Measurements from ENCODE around the gene ELMOD2. TPM values are rescaled to one million over a fixed set of nuclear protein-coding genes. Genes with fewer than 3 reads are reported as not detected.

Gene ELMOD2
- total RNA-seq, 1 experiment from 2014 or later, result 27.4 TPM

GRCh38 chr4:140483445-140483844 lies 40.5 kb upstream of the ELMOD2 start (continued):
- TF ChIP-seq, protein P1, sequence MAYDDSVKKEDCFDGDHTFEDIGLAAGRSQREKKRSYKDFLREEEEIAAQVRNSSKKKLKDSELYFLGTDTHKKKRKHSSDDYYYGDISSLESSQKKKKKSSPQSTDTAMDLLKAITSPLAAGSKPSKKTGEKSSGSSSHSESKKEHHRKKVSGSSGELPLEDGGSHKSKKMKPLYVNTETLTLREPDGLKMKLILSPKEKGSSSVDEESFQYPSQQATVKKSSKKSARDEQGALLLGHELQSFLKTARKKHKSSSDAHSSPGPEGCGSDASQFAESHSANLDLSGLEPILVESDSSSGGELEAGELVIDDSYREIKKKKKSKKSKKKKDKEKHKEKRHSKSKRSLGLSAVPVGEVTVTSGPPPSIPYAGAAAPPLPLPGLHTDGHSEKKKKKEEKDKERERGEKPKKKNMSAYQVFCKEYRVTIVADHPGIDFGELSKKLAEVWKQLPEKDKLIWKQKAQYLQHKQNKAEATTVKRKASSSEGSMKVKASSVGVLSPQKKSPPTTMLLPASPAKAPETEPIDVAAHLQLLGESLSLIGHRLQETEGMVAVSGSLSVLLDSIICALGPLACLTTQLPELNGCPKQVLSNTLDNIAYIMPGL (CRISPR knock-in tag; IDR thresholded peaks at IDR 0.05), result no peak
- TF ChIP-seq USF1 (CRISPR knock-in tag; IDR thresholded peaks at IDR 0.05) (no peak), CREB1 (CRISPR knock-in tag; IDR thresholded peaks at IDR 0.05) (no peak), FOXP4 (CRISPR knock-in tag; IDR thresholded peaks at IDR 0.05) (no peak), RORB (CRISPR knock-in tag; IDR thresholded peaks at IDR 0.05) (no peak), ZNF423 (CRISPR knock-in tag; IDR thresholded peaks at IDR 0.05) (no peak)
- TF ChIP-seq, protein P2, sequence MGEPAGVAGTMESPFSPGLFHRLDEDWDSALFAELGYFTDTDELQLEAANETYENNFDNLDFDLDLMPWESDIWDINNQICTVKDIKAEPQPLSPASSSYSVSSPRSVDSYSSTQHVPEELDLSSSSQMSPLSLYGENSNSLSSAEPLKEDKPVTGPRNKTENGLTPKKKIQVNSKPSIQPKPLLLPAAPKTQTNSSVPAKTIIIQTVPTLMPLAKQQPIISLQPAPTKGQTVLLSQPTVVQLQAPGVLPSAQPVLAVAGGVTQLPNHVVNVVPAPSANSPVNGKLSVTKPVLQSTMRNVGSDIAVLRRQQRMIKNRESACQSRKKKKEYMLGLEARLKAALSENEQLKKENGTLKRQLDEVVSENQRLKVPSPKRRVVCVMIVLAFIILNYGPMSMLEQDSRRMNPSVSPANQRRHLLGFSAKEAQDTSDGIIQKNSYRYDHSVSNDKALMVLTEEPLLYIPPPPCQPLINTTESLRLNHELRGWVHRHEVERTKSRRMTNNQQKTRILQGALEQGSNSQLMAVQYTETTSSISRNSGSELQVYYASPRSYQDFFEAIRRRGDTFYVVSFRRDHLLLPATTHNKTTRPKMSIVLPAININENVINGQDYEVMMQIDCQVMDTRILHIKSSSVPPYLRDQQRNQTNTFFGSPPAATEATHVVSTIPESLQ (CRISPR knock-in tag; IDR thresholded peaks at IDR 0.05), result no peak
- TF ChIP-seq, protein P3, sequence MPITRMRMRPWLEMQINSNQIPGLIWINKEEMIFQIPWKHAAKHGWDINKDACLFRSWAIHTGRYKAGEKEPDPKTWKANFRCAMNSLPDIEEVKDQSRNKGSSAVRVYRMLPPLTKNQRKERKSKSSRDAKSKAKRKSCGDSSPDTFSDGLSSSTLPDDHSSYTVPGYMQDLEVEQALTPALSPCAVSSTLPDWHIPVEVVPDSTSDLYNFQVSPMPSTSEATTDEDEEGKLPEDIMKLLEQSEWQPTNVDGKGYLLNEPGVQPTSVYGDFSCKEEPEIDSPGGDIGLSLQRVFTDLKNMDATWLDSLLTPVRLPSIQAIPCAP (CRISPR knock-in tag; IDR thresholded peaks at IDR 0.05), result no peak
- TF ChIP-seq, protein P4, sequence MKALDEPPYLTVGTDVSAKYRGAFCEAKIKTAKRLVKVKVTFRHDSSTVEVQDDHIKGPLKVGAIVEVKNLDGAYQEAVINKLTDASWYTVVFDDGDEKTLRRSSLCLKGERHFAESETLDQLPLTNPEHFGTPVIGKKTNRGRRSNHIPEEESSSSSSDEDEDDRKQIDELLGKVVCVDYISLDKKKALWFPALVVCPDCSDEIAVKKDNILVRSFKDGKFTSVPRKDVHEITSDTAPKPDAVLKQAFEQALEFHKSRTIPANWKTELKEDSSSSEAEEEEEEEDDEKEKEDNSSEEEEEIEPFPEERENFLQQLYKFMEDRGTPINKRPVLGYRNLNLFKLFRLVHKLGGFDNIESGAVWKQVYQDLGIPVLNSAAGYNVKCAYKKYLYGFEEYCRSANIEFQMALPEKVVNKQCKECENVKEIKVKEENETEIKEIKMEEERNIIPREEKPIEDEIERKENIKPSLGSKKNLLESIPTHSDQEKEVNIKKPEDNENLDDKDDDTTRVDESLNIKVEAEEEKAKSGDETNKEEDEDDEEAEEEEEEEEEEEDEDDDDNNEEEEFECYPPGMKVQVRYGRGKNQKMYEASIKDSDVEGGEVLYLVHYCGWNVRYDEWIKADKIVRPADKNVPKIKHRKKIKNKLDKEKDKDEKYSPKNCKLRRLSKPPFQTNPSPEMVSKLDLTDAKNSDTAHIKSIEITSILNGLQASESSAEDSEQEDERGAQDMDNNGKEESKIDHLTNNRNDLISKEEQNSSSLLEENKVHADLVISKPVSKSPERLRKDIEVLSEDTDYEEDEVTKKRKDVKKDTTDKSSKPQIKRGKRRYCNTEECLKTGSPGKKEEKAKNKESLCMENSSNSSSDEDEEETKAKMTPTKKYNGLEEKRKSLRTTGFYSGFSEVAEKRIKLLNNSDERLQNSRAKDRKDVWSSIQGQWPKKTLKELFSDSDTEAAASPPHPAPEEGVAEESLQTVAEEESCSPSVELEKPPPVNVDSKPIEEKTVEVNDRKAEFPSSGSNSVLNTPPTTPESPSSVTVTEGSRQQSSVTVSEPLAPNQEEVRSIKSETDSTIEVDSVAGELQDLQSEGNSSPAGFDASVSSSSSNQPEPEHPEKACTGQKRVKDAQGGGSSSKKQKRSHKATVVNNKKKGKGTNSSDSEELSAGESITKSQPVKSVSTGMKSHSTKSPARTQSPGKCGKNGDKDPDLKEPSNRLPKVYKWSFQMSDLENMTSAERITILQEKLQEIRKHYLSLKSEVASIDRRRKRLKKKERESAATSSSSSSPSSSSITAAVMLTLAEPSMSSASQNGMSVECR (CRISPR knock-in tag; IDR thresholded peaks at IDR 0.05; ENCODE audit: borderline replicate concordance), result no peak

GRCh38 chr4:140485939-140486338 lies 38.0 kb upstream of the ELMOD2 start:
- no peak overlapping the region for H3K4me3 Mint-ChIP-seq
- ATAC-seq (no peak; the same call in 1 of the 2 replicates), DNase-seq (ENCODE audit: low spot score) (no peak)
- peaks cover 15% of the 10 kb centered on the region for H3K9me3 Mint-ChIP-seq
- ChIA-PET CTCF (no interaction called here), POLR2A (no interaction called here)
- H3K4me1 Mint-ChIP-seq, result no peaks in the 10 kb centered on the region
- H3K36me3 Mint-ChIP-seq, result no peaks in the 10 kb centered on the region
- no peak overlapping the region for H3K27ac Mint-ChIP-seq
- H3K27me3 Mint-ChIP-seq (ENCODE audit: low read depth), result no peaks in the 10 kb centered on the region
- TF ChIP-seq, protein P5, sequence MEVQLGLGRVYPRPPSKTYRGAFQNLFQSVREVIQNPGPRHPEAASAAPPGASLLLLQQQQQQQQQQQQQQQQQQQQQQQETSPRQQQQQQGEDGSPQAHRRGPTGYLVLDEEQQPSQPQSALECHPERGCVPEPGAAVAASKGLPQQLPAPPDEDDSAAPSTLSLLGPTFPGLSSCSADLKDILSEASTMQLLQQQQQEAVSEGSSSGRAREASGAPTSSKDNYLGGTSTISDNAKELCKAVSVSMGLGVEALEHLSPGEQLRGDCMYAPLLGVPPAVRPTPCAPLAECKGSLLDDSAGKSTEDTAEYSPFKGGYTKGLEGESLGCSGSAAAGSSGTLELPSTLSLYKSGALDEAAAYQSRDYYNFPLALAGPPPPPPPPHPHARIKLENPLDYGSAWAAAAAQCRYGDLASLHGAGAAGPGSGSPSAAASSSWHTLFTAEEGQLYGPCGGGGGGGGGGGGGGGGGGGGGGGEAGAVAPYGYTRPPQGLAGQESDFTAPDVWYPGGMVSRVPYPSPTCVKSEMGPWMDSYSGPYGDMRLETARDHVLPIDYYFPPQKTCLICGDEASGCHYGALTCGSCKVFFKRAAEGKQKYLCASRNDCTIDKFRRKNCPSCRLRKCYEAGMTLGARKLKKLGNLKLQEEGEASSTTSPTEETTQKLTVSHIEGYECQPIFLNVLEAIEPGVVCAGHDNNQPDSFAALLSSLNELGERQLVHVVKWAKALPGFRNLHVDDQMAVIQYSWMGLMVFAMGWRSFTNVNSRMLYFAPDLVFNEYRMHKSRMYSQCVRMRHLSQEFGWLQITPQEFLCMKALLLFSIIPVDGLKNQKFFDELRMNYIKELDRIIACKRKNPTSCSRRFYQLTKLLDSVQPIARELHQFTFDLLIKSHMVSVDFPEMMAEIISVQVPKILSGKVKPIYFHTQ (CRISPR knock-in tag; IDR thresholded peaks at IDR 0.05), result no peak
- TF ChIP-seq RORB (CRISPR knock-in tag; IDR thresholded peaks at IDR 0.05) (no peak), ZNF671 (CRISPR knock-in tag; IDR thresholded peaks at IDR 0.05) (no peak), ATF3 (CRISPR knock-in tag; conservative IDR thresholded peaks at IDR 0.05) (no peak), MLX (CRISPR knock-in tag; IDR thresholded peaks at IDR 0.05) (no peak), FOXP1 (CRISPR knock-in tag; IDR thresholded peaks at IDR 0.05; ENCODE audit: borderline replicate concordance) (no peak), ZNF416 (CRISPR knock-in tag; IDR thresholded peaks at IDR 0.05) (no peak), ZNF317 (CRISPR knock-in tag; IDR thresholded peaks at IDR 0.05; ENCODE audit: borderline replicate concordance, low read depth) (no peak), FOXK1 (CRISPR knock-in tag; IDR thresholded peaks at IDR 0.05) (no peak), ZNF396 (CRISPR knock-in tag; IDR thresholded peaks at IDR 0.05; ENCODE audit: borderline replicate concordance) (no peak), USF1 (CRISPR knock-in tag; IDR thresholded peaks at IDR 0.05) (no peak)
